Osteocyte (in vitro differentiated cells): ENCODE results near the gene DDX39A. TPM values are rescaled to one million over a fixed set of nuclear protein-coding genes. Genes with fewer than 3 reads are reported as not detected.
A peak's percentile ranks its signal among the peaks of the same experiment; 100 is the strongest.
"Not testable (repeated sequence)": the region's sequence is repeated elsewhere in the genome, so short reads cannot be mapped to it uniquely, and the experiment has no call there.

Experiments
- DNase-seq: peaks from one replicate; pipeline ENCODE4 v3.0.0; 2021; ENCODE audit warnings: mixed read lengths; ENCODE audit not compliant: unreplicated experiment; ENCODE audit errors: extremely low spot score
- H3K27ac Mint-ChIP-seq: one replicate; pipeline ENCODE4 v1.8.0; 2021; ENCODE audit warnings: mild to moderate bottlenecking, mixed read lengths; ENCODE audit not compliant: unreplicated experiment
- H3K27me3 Mint-ChIP-seq: one replicate; pipeline ENCODE4 v1.8.0; 2021; ENCODE audit warnings: mixed read lengths; ENCODE audit not compliant: unreplicated experiment
- H3K36me3 Mint-ChIP-seq: one replicate; pipeline ENCODE4 v1.8.0; 2021; ENCODE audit warnings: mixed read lengths; ENCODE audit not compliant: unreplicated experiment
- H3K4me1 Mint-ChIP-seq: one replicate; pipeline ENCODE4 v1.8.0; 2021; ENCODE audit warnings: mixed read lengths; ENCODE audit not compliant: unreplicated experiment
- H3K4me3 Mint-ChIP-seq: one replicate; pipeline ENCODE4 v1.8.0; 2021; ENCODE audit warnings: mild to moderate bottlenecking, moderate library complexity, mixed read lengths; ENCODE audit not compliant: unreplicated experiment
- H3K9me3 Mint-ChIP-seq: one replicate; pipeline ENCODE4 v1.8.0; 2021; ENCODE audit warnings: mixed read lengths; ENCODE audit not compliant: unreplicated experiment
- total RNA-seq: library from RNA; stranded (reverse); gene quantifications from 2 replicates; pipeline ENCODE4 v1.2.1, GENCODE V29; 2021
- TF ChIP-seq, protein P1 (sequence below): fragments of 200-600 bp; sonication (generic); IDR thresholded peaks from 2 replicates; pipeline ENCODE4 v1.5.0; 2021; ENCODE audit warnings: antibody characterized with exemption, mild to moderate bottlenecking, moderate library complexity

DDX39A gene
- total RNA-seq, 1 donor from 2014 or later: 71.0 TPM

GRCh38 chr19:14404312-14404711 is 14.8 kb downstream of the DDX39A start:
- TF ChIP-seq, protein P1, sequence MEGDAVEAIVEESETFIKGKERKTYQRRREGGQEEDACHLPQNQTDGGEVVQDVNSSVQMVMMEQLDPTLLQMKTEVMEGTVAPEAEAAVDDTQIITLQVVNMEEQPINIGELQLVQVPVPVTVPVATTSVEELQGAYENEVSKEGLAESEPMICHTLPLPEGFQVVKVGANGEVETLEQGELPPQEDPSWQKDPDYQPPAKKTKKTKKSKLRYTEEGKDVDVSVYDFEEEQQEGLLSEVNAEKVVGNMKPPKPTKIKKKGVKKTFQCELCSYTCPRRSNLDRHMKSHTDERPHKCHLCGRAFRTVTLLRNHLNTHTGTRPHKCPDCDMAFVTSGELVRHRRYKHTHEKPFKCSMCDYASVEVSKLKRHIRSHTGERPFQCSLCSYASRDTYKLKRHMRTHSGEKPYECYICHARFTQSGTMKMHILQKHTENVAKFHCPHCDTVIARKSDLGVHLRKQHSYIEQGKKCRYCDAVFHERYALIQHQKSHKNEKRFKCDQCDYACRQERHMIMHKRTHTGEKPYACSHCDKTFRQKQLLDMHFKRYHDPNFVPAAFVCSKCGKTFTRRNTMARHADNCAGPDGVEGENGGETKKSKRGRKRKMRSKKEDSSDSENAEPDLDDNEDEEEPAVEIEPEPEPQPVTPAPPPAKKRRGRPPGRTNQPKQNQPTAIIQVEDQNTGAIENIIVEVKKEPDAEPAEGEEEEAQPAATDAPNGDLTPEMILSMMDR: no peak
- Mint-ChIP-seq H3K27ac (no peak overlapping the region), H3K27me3 (no peaks in the 10 kb centered on the region), H3K9me3 (no peaks in the 10 kb centered on the region), H3K4me1 (peaks cover 23% of the 10 kb centered on the region), H3K36me3 (peaks cover 16% of the 10 kb centered on the region), H3K4me3 (no peak overlapping the region)
- DNase-seq: no peak

DNA sequence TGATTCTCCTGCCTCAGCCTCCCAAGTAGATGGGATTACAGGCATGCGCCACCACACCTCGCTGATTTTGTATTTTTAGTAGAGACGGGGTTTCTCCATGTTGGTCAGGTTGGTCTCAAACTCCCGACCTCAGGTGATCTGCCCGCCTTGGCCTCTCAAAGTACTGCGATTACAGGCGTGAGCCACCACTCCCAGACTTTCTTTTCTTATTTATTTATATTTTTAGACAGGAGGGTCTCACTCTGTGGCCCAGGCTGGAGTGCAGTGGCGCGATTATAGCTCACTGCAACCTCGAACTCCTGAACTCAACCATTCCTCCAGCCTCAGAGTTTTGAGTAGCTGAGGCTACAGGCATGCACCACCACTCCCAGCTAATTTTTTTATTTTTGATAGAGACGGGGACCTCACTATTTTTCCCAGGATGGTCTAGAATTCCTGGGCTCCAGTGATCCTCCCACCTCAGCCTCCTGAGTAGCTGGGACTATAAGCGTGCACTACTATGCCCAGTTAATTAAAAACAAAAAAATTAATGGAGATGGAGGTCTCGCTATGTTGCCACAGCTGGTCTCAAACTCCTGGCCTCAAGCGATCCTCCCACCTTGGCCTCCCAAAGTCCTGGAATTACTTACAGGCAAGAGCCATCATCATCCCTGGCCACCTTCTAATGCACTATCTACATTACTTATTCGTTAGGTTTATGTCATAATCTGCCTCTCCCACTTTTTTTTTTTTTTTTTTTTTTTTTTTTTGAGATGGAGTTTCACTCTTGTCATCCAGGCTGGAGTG is 15.8 kb downstream of the DDX39A start:
- H3K36me3 Mint-ChIP-seq, H3K27ac Mint-ChIP-seq, H3K4me3 Mint-ChIP-seq, H3K9me3 Mint-ChIP-seq, H3K27me3 Mint-ChIP-seq, DNase-seq: not testable (repeated sequence)
- H3K4me1 Mint-ChIP-seq: peaks cover 23% of the 10 kb centered on the region

GRCh38 chr19:14402332-14403144 is 16.6 kb downstream of the DDX39A start:
- peak overlapping the region; percentile 34 for H3K27ac Mint-ChIP-seq
- H3K9me3 Mint-ChIP-seq: no peaks in the 10 kb centered on the region
- TF ChIP-seq, protein P1: no peak
- no peak for DNase-seq
- no peaks in the 10 kb centered on the region for H3K27me3 Mint-ChIP-seq
- H3K4me1 Mint-ChIP-seq: peaks cover 23% of the 10 kb centered on the region
- H3K4me3 Mint-ChIP-seq: no peak overlapping the region
- peaks cover 3% of the 10 kb centered on the region for H3K36me3 Mint-ChIP-seq

- H3K27me3 Mint-ChIP-seq: peaks cover 2% of the 10 kb centered on the region
- DNase-seq: no peak
- H3K9me3 Mint-ChIP-seq: no peaks in the 10 kb centered on the region
- peak overlapping the region; percentile 62 for H3K27ac Mint-ChIP-seq
- H3K4me1 Mint-ChIP-seq: peaks cover 19% of the 10 kb centered on the region
- no peaks in the 10 kb centered on the region for H3K36me3 Mint-ChIP-seq
- no peak overlapping the region for H3K4me3 Mint-ChIP-seq
- TF ChIP-seq, protein P1: no peak
Observed at GRCh38 chr19:14401468-14402195, 17.5 kb downstream of the DDX39A start.

GRCh38 chr19:14400951-14401431 is 18.1 kb downstream of the DDX39A start:
- Mint-ChIP-seq H3K27ac (peak overlapping the region; percentile 62), H3K36me3 (no peaks in the 10 kb centered on the region), H3K4me1 (peaks cover 14% of the 10 kb centered on the region), H3K27me3 (peaks cover 2% of the 10 kb centered on the region), H3K4me3 (no peak overlapping the region), H3K9me3 (no peaks in the 10 kb centered on the region)
- TF ChIP-seq, protein P1: no peak
- DNase-seq: no peak

DNA sequence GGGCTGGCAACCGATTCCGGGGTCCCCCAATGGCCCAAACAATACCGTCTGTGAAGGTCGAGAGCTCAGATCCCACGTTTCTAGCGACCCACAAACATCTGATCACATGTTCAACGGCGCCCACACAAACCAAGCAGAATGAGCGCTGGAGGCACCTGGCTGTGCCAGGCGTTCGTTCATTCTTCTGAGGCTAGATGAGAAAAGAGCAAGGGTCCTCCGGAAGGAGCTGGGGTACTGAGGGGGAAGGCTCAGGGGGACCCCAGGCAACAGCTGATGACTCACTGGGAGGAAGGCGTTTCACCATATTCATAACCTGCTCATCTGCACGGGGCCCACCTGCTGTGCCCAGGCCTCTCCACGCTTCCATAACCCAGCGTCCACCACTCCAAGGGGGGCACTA is 22.0 kb downstream of the DDX39A start:
- H3K36me3 Mint-ChIP-seq, DNase-seq, H3K4me1 Mint-ChIP-seq, H3K4me3 Mint-ChIP-seq, H3K27me3 Mint-ChIP-seq, H3K27ac Mint-ChIP-seq, H3K9me3 Mint-ChIP-seq: not testable (repeated sequence)

GRCh38 chr19:14396730-14397129 is 22.4 kb downstream of the DDX39A start:
- H3K36me3 Mint-ChIP-seq, H3K27ac Mint-ChIP-seq, H3K27me3 Mint-ChIP-seq, H3K4me1 Mint-ChIP-seq, DNase-seq, H3K4me3 Mint-ChIP-seq, H3K9me3 Mint-ChIP-seq: not testable (repeated sequence)
